Panc1 (cell line): ENCODE results near the gene NARS2. TPM values are rescaled to one million over a fixed set of nuclear protein-coding genes. Genes with fewer than 3 reads are reported as not detected.

Experiments used
- ATAC-seq: fragments of 200-7000 bp; cut with Tn5 transposase; 2 replicates; pipeline ENCODE4 v1.9.1; 2020; ENCODE audit warnings: mild to moderate bottlenecking, moderate library complexity
- BruUV-seq: library from RNA; stranded (reverse); fragments of 400-500 nt; replicated peaks from 2 replicates; lab custom pipeline; 2021; lab: Mats Ljungman, UMichigan
- CTCF ChIA-PET: fragments of 300-600 bp; sonication (Branson Sonifier 250); formaldehyde crosslinking; loops from one replicate; lab custom pipeline; 2022; ENCODE audit warnings: antibody characterized with exemption; lab: Charles Lee
- POLR2A ChIA-PET: fragments of 300-600 bp; sonication (Branson Sonifier 250); formaldehyde crosslinking; loops from one replicate; lab custom pipeline; 2022; ENCODE audit warnings: antibody characterized with exemption; lab: Charles Lee
- DNase-seq: peaks from one replicate; pipeline ENCODE4 v3.0.0-alpha.2; 2010; ENCODE audit warnings: low read depth, low spot score
- H3K27ac ChIP-seq: 2 replicates; pipeline ENCODE4 v1.5.1; 2011; ENCODE audit warnings: mild to moderate bottlenecking, low read length, inconsistent platforms
- H3K27me3 ChIP-seq: fragments of 200-500 bp; sonication (Bioruptor generic); 2 replicates; pipeline ENCODE4 v1.6.0; 2014; ENCODE audit warnings: low read length, inconsistent platforms; ENCODE audit not compliant: control insufficient read depth, insufficient read depth
- H3K36me3 ChIP-seq: fragments of 200-500 bp; sonication (Bioruptor generic); 2 replicates; pipeline ENCODE4 v1.5.1; 2014; ENCODE audit warnings: inconsistent platforms, mild to moderate bottlenecking, low read length, moderate library complexity; ENCODE audit not compliant: control insufficient read depth, insufficient read depth
- H3K4me1 ChIP-seq: 2 replicates; pipeline ENCODE4 v1.5.1; 2011; ENCODE audit warnings: inconsistent platforms, mild to moderate bottlenecking, low read length, moderate library complexity; ENCODE audit not compliant: control insufficient read depth, insufficient read depth
- H3K4me3 ChIP-seq, 2 experiments: 2 replicates each; pipeline ENCODE4 v1.5.1; 2011 to 2012; ENCODE audit warnings: low read depth in 2 of 2, low read length in 2 of 2, mild to moderate bottlenecking in 2 of 2, inconsistent platforms in 1 of 2, moderate library complexity in 1 of 2
- H3K9me3 ChIP-seq: fragments of 200-500 bp; sonication (Bioruptor generic); 2 replicates; pipeline ENCODE4 v1.5.1; 2014; ENCODE audit warnings: low read depth, mild to moderate bottlenecking, inconsistent platforms, low read length, moderate library complexity; ENCODE audit not compliant: control insufficient read depth, insufficient read depth
- POLR2AphosphoS5 ChIP-seq: IDR thresholded peaks from 2 replicates; pipeline ENCODE4 v1.6.1; 2012; ENCODE audit warnings: mild to moderate bottlenecking, low read depth, low read length, moderate library complexity
- REST ChIP-seq, 2 experiments: IDR thresholded peaks; 2 replicates each; pipeline ENCODE4 v1.6.1; 2011 to 2012; ENCODE audit warnings: low read depth in 2 of 2, control low read depth in 1 of 2, low read length in 1 of 2, mild to moderate bottlenecking in 1 of 2, moderate library complexity in 1 of 2; ENCODE audit not compliant: insufficient read depth in 1 of 2
- SIN3A ChIP-seq: IDR thresholded peaks from 2 replicates; pipeline ENCODE4 v1.6.1; 2012; ENCODE audit warnings: low read depth, mild to moderate bottlenecking, low read length, moderate library complexity, borderline replicate concordance; ENCODE audit not compliant: insufficient read depth
- TCF7L2 ChIP-seq: IDR thresholded peaks from 2 replicates; pipeline ENCODE4 v1.6.1; 2011; ENCODE audit warnings: mild to moderate bottlenecking, low read depth, low read length, inconsistent platforms
- in situ Hi-C: cut with HindIII; loops from 2 replicates; pipeline ENCODE4 v1.10.0; 2016; ENCODE audit warnings: low sequenced_read_pairs, low pct_unique_long_range_greater_than_20kb
- intact Hi-C: fragments of 100-400 bp; cut with micrococcal nuclease; formaldehyde crosslinking; loops from one replicate; pipeline ENCODE4 v1.10.0; 2022; ENCODE audit not compliant: unreplicated experiment
- total RNA-seq: library from RNA; stranded (reverse); gene quantifications from one replicate; pipeline ENCODE4 v1.2.1, GENCODE V29; 2021; ENCODE audit not compliant: unreplicated experiment
- TF ChIP-seq, protein P1 (sequence below): fragments of 450-650 bp; IDR thresholded peaks from 2 replicates; pipeline ENCODE4 v1.5.1; 2017; ENCODE audit warnings: mild to moderate bottlenecking

Gene NARS2
- total RNA-seq, 1 experiment from 2014 or later, result 29.8 TPM

DNA sequence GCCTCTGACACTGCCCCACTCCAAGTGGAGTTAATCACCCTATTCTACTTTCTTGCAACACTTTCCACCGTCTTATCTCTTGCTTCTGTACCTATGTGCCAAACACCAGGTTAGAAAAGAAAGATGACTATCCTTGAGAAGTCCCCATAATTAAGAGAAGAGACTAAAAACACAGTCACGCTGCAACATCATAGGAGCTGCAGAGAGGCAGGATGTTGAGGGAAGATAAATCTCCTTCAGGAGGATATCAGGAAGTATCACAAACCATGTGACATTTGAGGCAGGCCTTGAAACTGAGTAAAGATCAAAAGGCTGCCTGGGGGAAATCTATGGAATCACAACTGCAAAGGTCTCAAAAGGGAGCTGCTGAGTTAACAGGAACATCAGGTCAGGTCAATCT is 181.8 kb downstream of the NARS2 start:
- BruUV-seq, result no TSS peak
- no peaks in the 10 kb centered on the region for H3K27me3 ChIP-seq
- ATAC-seq (no peak), DNase-seq (no peak)
- POLR2A ChIA-PET, result no interaction called here
- CTCF ChIA-PET, result no interaction called here
- TF ChIP-seq SIN3A (no peak), POLR2AphosphoS5 (no peak), REST (IDR thresholded peaks at IDR 0.05; ENCODE audit: insufficient read depth in 1 of 2, low read depth in 2 of 2, low read length in 1 of 2) (no peak), TCF7L2 (no peak)
- TF ChIP-seq, protein P1, sequence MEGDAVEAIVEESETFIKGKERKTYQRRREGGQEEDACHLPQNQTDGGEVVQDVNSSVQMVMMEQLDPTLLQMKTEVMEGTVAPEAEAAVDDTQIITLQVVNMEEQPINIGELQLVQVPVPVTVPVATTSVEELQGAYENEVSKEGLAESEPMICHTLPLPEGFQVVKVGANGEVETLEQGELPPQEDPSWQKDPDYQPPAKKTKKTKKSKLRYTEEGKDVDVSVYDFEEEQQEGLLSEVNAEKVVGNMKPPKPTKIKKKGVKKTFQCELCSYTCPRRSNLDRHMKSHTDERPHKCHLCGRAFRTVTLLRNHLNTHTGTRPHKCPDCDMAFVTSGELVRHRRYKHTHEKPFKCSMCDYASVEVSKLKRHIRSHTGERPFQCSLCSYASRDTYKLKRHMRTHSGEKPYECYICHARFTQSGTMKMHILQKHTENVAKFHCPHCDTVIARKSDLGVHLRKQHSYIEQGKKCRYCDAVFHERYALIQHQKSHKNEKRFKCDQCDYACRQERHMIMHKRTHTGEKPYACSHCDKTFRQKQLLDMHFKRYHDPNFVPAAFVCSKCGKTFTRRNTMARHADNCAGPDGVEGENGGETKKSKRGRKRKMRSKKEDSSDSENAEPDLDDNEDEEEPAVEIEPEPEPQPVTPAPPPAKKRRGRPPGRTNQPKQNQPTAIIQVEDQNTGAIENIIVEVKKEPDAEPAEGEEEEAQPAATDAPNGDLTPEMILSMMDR, result no peak
- no peak overlapping the region for H3K4me3 ChIP-seq
- intact Hi-C loops, result no loop called here
- H3K27ac ChIP-seq, result no peak overlapping the region
- in situ Hi-C loops, result no loop called here
- H3K4me1 ChIP-seq, result no peaks in the 10 kb centered on the region
- no peaks in the 10 kb centered on the region for H3K9me3 ChIP-seq
- no peaks in the 10 kb centered on the region for H3K36me3 ChIP-seq

- no peak overlapping the region for H3K4me3 ChIP-seq
- ChIA-PET POLR2A (no interaction called here), CTCF (no interaction called here)
- H3K36me3 ChIP-seq, result no peaks in the 10 kb centered on the region
- DNase-seq, result no peak
- no TSS peak for BruUV-seq
- H3K4me1 ChIP-seq, result no peaks in the 10 kb centered on the region
- in situ Hi-C loops, result no loop called here
- no peak overlapping the region for H3K27ac ChIP-seq
- no peak for TF ChIP-seq REST (IDR thresholded peaks at IDR 0.05; ENCODE audit: insufficient read depth in 1 of 2, low read depth in 2 of 2, low read length in 1 of 2)
- TF ChIP-seq, protein P1, result no peak
- no peak for TF ChIP-seq POLR2AphosphoS5
- TF ChIP-seq TCF7L2, result no peak
- TF ChIP-seq SIN3A, result no peak
- no peak for ATAC-seq
- H3K9me3 ChIP-seq, result 0 out of 2 replicates have a peak, but pooled peaks cover 5% of the 10 kb centered on the region
- H3K27me3 ChIP-seq, result no peaks in the 10 kb centered on the region
- intact Hi-C loops, result no loop called here
These were observed 183.2 kb downstream of the NARS2 start for GRCh38 chr11:78391424-78391823.
